Measurements from ENCODE around the gene DYNC2H1.

Gene DYNC2H1

DNA sequence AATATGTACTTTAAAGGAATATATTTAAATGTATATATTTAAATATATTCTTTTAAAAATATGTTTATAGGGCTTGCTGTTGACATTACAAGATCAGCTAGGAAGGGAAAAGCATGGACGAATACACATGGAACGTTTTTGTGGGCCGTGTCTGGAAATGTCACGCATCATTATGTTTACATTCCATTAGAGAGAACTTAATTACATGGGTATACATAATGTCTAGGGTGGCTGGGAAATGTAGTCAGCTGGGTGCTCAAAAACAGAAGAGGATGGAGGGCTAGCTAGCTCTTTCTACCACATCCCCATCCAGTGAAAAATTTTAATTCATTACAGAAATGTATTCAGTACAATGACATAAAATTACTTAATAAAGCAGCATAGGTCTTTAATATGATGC is 371.2 kb downstream of the DYNC2H1 start:
- DNase-seq: no peak

DNA sequence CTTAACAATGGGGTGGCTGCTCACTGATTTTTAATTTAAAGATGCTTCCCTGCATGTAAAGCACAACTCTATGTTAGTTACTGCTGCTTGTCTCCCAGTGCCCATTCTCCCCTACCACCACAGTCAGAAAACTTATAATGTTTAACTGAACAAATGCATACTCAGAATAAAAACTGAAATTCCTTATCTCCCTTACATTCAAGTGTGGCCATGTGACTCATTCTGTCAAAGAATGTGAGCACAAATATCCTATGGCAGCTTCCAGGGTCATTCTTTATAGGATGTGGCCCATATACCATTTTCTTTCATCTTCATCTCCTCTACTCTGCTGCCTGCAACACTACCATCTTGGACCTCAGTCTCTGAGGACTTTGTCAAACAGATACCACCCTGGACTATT is 374.8 kb downstream of the DYNC2H1 start:
- DNase-seq: no peak

DNA sequence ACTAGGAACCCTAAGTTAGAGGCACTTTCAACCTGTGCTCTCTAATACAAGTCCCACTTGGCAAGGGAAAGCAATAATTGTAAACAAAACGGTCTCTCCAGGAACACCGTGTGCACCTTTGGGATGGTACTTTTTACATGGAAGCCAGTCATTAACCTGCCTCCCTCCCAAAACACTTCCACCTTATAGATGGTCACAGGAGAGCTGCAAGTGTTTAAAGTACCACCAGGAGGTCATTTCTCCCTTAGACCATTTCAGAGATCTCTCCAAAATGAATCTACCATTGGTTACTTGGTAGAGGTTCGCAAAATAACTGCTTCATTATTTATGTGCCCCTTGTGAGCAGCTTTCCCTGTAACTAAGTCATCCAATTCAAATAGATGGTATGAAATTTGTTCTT is 375.3 kb downstream of the DYNC2H1 start:
- no peak for DNase-seq

DNA sequence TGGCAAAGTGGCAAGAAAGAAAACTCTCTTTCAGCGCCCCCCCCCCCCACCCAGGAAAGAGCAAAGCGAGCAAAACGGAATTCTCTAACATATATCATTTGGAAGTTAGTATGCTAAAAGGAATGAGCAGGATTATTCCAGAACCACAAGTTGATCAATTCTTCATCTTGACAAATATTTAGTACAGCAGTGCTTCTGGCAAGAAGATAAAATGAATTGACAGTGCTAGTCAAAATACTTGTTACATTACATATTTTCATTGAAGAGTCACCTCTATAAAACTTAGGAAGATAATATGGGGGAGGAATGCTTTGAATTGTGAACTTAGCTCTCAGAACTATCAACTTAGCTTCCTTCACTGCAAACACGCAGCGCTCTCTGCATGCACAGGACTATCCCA is 377.4 kb downstream of the DYNC2H1 start:
- no peak for DNase-seq

DNA sequence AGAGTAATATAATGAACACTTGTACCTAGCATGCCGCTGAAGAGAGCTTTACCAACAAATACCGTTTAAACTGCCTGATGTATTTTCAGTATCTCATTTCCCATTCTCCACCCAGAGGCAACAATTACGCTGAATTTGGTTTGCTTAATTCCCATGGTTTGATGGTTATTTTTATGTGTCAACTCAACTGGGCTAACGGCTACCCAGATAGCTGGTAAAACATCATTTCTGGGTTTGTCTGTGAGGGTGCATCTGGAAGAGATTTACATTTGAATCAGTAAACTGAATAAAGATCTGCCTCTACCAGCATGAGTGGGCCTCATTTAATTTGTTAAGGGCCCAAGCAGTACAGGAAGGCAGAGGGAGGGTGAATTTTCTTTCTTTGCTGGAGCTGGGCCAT is 377.9 kb downstream of the DYNC2H1 start:
- DNase-seq: no peak

DNA sequence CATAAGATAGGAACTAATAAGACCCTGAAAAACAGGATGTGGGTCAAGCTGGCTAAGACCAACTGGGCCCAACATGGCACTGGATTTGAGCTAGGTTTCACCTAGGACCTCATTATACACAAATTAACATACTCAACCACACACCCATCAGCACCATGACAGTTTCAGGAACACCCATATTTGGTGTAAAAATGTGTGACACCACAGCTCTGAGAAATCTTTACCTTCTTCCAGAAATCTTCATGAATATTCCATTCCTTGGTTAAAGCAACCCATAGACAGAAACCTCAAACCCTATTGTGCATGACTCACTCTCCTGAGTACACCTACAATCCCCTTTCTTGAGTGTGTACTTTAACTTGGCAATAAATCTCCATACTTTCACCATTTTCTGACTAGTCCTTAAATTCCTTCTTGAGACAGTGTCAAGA is 378.8 kb downstream of the DYNC2H1 start:
- peak in 1 of 5 donors; percentile 56 for DNase-seq

DNA sequence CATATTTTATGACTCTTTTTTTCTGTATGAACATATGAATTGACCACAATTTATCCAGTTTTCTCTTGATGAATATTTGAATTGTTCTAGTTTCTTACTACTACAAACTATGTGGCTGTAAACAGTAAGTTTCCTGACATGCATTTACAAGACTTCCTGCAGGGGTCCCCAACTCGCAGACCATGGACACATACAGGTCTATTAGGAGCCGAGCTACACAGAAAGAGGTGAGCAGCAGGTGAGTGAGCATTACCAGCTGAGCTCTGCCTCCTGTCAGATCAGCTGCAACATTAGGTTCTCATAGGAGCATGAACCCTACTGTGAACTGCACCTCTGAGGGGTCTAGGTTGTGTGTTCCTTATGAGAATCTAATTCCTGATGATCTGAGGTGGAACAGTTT is 379.4 kb downstream of the DYNC2H1 start:
- no peak for DNase-seq

DNA sequence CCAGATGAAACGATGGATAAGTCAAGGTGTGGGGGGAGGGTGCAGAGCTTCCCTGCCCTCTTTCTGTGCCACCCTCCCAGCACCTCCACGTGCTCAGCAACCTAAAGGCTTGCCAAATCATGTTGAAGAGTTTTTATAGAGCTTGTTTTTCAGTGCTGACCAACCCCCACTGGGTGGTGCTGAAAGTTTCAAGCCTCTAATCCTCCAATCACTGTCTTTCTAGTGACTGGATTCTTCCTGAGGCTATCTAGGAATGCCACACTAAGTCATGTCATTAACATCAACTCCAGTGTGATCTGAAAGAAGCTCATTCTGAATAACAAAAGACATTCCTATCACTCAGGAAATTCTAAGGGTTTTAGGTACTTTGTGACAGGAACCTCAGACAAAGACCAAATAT is 382.6 kb downstream of the DYNC2H1 start:
- no peak for DNase-seq

DNA sequence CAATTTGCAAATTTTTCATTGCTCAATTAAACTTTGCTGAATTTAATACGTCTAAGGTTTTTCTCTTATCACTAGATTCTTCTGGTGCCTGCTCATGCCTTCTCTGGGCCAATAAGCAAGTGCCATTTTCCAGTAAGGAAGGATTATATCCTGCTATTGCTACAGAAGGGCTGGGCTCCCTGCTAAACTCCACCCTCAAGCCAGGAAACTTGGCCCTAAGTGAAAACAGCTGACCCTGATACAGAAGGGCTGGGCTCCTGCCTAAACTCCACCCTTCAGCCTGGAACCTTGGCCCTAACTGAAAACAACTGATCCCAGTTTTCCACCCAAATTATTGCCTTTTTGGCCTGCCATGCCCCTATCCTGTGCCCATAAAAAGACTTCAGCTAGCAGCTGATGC is 385.3 kb downstream of the DYNC2H1 start:
- no peak for DNase-seq

DNA sequence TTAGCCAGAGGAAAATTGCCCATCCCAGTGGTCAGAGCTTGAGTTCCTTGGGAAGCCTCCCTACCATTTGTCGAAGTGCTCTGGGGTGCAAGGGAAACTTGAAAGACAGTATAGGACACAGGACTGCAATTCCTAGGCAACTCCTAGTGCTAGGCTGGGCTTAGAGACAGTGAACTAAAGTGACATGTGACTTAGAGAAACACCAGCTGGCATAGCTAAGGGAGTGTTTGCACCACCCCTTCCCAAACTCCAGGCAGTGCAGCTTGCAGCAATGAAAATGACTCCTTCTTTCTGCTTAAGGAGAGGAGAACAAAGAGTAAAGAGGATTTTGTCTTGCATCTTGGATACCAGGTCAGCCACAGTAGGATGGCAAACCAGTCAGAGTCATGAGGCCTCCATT is 388.0 kb downstream of the DYNC2H1 start:
- DNase-seq: no peak

DNA sequence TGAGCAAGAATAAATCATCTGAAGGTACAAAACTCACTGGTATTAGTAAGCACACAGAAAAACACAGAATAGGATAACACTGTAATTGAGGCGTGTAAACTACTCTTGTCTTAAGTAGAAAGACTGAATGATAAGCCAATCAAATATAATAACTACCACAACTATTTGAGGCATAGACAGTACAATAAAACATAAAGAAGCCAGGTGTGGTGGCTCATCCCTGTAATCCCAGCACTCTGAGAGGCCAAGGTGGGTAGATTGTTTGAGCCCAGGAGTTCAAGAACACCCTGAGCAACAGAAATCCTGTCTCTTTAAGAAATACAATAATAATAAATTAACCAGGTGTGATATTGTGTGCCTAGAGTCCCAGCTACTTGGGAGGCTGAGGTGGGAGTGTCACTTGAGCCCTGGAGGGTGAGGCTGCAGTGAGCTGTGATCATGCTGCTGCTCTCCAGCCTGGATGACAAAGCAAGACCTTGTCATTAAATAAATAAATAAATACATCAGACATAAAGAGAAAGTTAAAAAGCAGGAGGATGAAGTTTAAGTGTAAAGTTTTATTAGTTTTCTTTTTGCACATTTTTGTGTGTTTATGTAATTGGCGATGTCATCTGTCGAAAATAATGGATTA is 390.6 kb downstream of the DYNC2H1 start:
- no peak for DNase-seq

DNA sequence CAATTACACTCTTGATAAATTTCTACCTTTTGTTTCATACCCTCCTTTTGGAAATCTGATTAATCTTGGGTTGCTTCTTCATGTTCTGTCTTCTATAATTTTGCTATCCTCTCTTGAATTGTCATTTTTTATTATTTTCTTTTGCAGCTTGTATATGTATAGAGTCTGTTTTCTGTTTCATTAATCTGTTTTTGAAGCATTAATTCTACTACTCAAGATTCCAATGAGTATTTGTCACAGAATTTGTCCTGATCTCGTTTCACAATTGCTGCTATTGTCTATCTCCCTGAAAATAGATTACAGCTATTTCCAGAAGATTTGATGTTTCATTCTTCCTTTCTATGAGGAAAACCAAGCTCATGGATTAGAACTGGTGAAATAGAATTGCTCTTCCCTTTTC is 406.1 kb downstream of the DYNC2H1 start:
- no peak for DNase-seq

DNA sequence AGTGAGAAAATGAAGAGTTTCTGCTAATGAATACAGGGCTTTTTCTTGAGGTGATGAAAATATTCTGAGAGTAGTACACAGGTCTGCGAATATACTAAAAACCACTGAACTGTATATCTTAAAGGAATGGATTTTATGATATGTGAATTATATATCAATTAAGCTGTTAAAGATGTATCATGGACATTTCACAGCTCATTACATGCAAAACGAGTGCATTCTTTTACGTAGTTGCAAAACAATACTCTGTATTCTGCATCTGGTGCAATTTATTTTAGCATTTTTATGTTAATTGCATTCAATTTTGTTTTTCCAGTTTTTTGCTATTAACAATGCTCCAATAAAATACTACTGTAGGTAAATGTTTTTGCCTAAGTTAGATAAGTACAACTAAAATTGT is 411.6 kb downstream of the DYNC2H1 start:
- no peak for DNase-seq

DNA sequence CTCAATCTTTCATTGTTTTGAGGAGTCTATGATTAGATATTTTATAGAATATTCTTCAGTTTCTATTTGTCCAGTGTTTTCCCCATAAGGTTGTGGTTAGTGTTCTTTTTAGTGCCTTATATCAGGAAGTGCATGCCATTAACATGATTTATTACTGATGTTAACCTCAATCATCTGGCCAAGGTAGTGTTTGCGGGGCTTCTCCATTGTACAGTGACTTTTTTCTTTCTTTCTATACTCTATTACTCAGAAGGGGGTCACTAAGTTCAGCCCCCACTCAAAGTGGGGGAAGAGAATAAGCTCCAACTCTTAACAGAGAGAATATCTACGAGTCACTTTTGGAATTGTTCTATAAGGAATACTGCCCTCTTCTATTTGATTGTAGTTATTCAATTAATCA is 415.8 kb downstream of the DYNC2H1 start:
- no peak for DNase-seq

DNA sequence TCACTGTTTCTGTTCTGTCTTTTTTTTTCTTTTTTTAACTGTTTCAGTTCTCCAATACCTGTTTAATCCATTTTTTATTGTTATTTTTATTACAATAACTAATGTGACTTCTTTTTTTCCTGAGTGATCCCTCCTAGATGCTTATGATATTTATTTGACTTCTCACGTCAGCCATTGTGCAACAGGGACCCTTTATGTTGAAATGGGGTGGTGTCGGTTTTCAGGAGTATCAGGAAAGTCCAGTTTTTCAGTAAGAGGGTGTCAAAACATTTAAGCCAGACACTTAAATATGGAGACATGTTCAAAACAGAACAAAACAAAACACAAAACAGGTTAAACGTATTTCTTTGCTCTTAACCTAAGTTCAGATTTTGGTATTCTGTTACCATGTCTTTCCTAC is 418.8 kb downstream of the DYNC2H1 start:
- DNase-seq: no peak

DNA sequence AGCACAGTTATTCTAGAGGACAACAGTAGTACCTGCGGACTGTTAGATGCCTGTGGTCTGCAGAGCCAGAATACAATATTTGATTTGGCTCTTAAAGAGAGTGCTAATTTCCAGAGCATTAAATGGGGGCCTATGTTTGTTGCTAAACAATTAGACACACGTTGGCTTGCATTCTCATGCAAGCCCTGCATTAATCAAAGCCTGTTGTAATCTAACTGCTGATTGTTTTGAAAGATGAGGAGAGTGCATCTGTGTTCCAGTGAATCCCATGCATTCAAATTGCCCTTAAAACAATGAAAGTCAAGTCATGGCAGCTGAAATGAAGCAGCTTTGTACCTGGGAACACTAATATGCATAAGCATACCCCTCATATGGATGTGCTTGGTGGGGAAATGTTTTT is 419.4 kb downstream of the DYNC2H1 start:
- no peak for DNase-seq

DNA sequence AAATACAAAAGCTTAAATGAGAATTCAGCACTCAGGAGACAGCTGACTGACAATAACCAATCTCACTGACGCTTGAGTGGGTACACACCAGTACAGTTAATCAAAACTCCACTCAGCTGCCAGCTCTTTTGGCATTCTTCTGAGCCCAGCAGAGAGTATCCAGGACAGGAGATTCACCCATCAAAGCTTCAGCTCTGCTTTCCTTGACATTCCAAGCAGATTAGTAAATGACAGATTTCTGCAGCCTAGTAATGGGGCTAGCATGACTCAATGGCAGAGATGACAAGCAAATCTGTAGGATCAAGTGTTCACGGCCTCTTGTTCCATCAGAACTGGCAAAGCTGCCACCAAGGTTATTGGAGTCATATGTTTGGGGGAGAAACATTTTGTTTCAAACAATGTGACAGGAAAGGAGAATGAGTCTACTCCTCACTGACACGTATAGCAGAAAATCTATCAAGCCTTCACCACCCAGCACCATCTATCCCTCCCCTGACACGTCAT is 420.0 kb downstream of the DYNC2H1 start:
- DNase-seq: no peak
